OCI-LY7 (cell line): ENCODE data around the gene PYCARD. TPM values are rescaled to one million over a fixed set of nuclear protein-coding genes. Genes with fewer than 3 reads are reported as not detected.

Source experiments
- BruUV-seq: library from RNA; stranded (reverse); fragments of 400-500 nt; replicated peaks from 2 replicates; lab custom pipeline; 2021; lab: Mats Ljungman, UMichigan
- CTCF ChIA-PET: fragments of 300-600 bp; sonication (Branson Sonifier 250); formaldehyde crosslinking; loops from one replicate; lab custom pipeline; 2022; ENCODE audit warnings: antibody characterized with exemption; ENCODE audit not compliant: unreplicated experiment; lab: Charles Lee
- POLR2A ChIA-PET: fragments of 300-600 bp; sonication (Branson Sonifier 250); formaldehyde crosslinking; loops from one replicate; lab custom pipeline; 2022; ENCODE audit warnings: antibody characterized with exemption; lab: Charles Lee
- DNase-seq: peaks from one replicate; pipeline ENCODE4 v3.0.0-alpha.2; 2015; ENCODE audit warnings: low spot score
- H2AFZ ChIP-seq: fragments of 200-600 bp; sonication (generic), shearing (Covaris generic); 2 replicates; pipeline ENCODE4 v1.6.1; 2014; ENCODE audit warnings: mild to moderate bottlenecking, antibody characterized with exemption, low read length, moderate library complexity
- H3K27ac ChIP-seq: fragments of 200-600 bp; sonication (generic); 2 replicates; pipeline ENCODE4 v1.5.1; 2014; ENCODE audit warnings: mixed run types, low read depth, mild to moderate bottlenecking, moderate library complexity, low read length, inconsistent platforms; ENCODE audit not compliant: poor library complexity, severe bottlenecking
- H3K36me3 ChIP-seq: fragments of 200-600 bp; sonication (generic); 2 replicates; pipeline ENCODE4 v1.6.1; 2014; ENCODE audit warnings: mild to moderate bottlenecking, antibody characterized with exemption, low read length, moderate library complexity, mixed read lengths; ENCODE audit not compliant: insufficient read depth
- H3K4me1 ChIP-seq: fragments of 200-600 bp; sonication (generic); 2 replicates; pipeline ENCODE4 v1.5.1; 2014; ENCODE audit warnings: mild to moderate bottlenecking, low read length; ENCODE audit not compliant: insufficient read depth, poor library complexity, severe bottlenecking
- H3K4me2 ChIP-seq: fragments of 200-600 bp; sonication (generic); 2 replicates; pipeline ENCODE4 v1.6.1; 2014; ENCODE audit warnings: mild to moderate bottlenecking, low read length
- H3K4me3 ChIP-seq: fragments of 200-600 bp; sonication (generic); 2 replicates; pipeline ENCODE4 v1.5.1; 2014; ENCODE audit warnings: mild to moderate bottlenecking, low read depth, low read length; ENCODE audit not compliant: poor library complexity, severe bottlenecking
- H3K79me2 ChIP-seq: fragments of 200-600 bp; sonication (generic); 2 replicates; pipeline ENCODE4 v1.6.1; 2016; ENCODE audit warnings: low read depth, mild to moderate bottlenecking, low read length, moderate library complexity, mixed read lengths; ENCODE audit not compliant: insufficient read depth
- H3K9me2 ChIP-seq: fragments of 200-600 bp; sonication (generic); 2 replicates; pipeline ENCODE4 v1.6.1; 2016; ENCODE audit warnings: mild to moderate bottlenecking, low read length, mixed read lengths; ENCODE audit not compliant: insufficient read depth
- H3K9me3 ChIP-seq: fragments of 200-600 bp; sonication (generic); 2 replicates; pipeline ENCODE4 v1.6.1; 2014; ENCODE audit warnings: mild to moderate bottlenecking, mixed run types, low read length, mixed read lengths
- H4K20me1 ChIP-seq: fragments of 200-600 bp; sonication (generic); 2 replicates; pipeline ENCODE4 v1.6.1; 2014; ENCODE audit warnings: mild to moderate bottlenecking, antibody characterized with exemption, low read length, moderate library complexity, mixed read lengths; ENCODE audit not compliant: insufficient read depth
- CTCF ChIP-seq: fragments of 200-600 bp; sonication (generic); conservative IDR thresholded peaks from 2 replicates; pipeline ENCODE4 v1.5.1; 2014; ENCODE audit warnings: mild to moderate bottlenecking, antibody characterized with exemption, low read length, moderate library complexity, mixed read lengths
- EZH2phosphoT487 ChIP-seq: fragments of 200-600 bp; sonication (generic); IDR thresholded peaks from 2 replicates; pipeline ENCODE4 v1.6.1; 2018; ENCODE audit warnings: low read depth, borderline replicate concordance, mild to moderate bottlenecking, mixed run types, antibody characterized with exemption, low read length, moderate library complexity, mixed read lengths
- intact Hi-C: fragments of 100-400 bp; cut with micrococcal nuclease; formaldehyde crosslinking; loops from one replicate; pipeline ENCODE4 v1.10.0; 2022; ENCODE audit not compliant: unreplicated experiment
- total RNA-seq, 2 experiments: library from RNA; depleted of rRNA in 1 of 2; stranded (reverse); fragments of >200 nt in 1 of 2; shearing (Covaris generic) in 1 of 2; gene quantifications; 2 replicates each; pipeline ENCODE4 v1.2.3, GENCODE V29; 2014 to 2022

Gene PYCARD
- total RNA-seq, 2 experiments from 2014 or later: 5.5 to 14.8 TPM

- TF ChIP-seq CTCF: no peak
- TF ChIP-seq EZH2phosphoT487: no peak
- POLR2A ChIA-PET: interaction anchor here (0.9 to 1.5 kb wide), 3 partner anchors 21 to 112 kb away, joined by 3 to 10 read pairs (median 4); partner anchors contain the start of gene PYCARD
- Histone ChIP-seq H3K4me3 (peak overlapping the region; percentile 90), H3K9me3 (no peaks in the 10 kb centered on the region), H2AFZ (no peak overlapping the region), H4K20me1 (peaks cover 48% of the 10 kb centered on the region), H3K36me3 (peaks cover 62% of the 10 kb centered on the region), H3K4me2 (peak overlapping the region; percentile 80), H3K4me1 (peaks cover 44% of the 10 kb centered on the region), H3K27ac (peak overlapping the region; percentile 81), H3K9me2 (no peaks in the 10 kb centered on the region), H3K79me2 (peaks cover 74% of the 10 kb centered on the region)
- intact Hi-C loops: no loop called here
- CTCF ChIA-PET: no interaction called here
- TSS peak; percentile 64 for BruUV-seq
- DNase-seq: peak; percentile 48
Observed at GRCh38 chr16:31181102-31181830, 21.3 kb downstream of the PYCARD start.

GRCh38 chr16:31179747-31180459 lies 22.7 kb downstream of the PYCARD start, which contains the start of gene FUS:
Gene FUS, plus strand, starts transcription at chr16:31180139. Its CDS starts 76 bp downstream, at chr16:31180215.
- Histone ChIP-seq H3K4me3 (peak within 1 kb of the TSS; percentile 90), H3K9me2 (no peaks in the 10 kb centered on the region), H3K79me2 (peaks cover 60% of the 10 kb centered on the region), H4K20me1 (peaks cover 34% of the 10 kb centered on the region), H3K27ac (peak within 1 kb of the TSS; percentile 81), H3K36me3 (peaks cover 49% of the 10 kb centered on the region), H2AFZ (peak within 1 kb of the TSS; percentile 42), H3K4me2 (peak within 1 kb of the TSS; percentile 80), H3K4me1 (peaks cover 44% of the 10 kb centered on the region), H3K9me3 (no peaks in the 10 kb centered on the region)
- CTCF ChIA-PET: interaction anchor here (0.5 to 0.9 kb wide), 2 partner anchors 38 to 62 kb away, joined by 3 to 4 read pairs; partner anchors contain the start of gene KAT8
- intact Hi-C loops: loop anchor here (1.0 kb wide), 2 partner anchors 38 to 63 kb away; partner anchors contain the start of gene KAT8
- DNase-seq: peak; percentile 93
- BruUV-seq: no TSS peak
- POLR2A ChIA-PET: interaction anchor here (0.5 to 1.5 kb wide), 10 partner anchors 22 to 693 kb away, joined by 3 to 10 read pairs (median 3); partner anchors contain the start of genes KAT8 and PYCARD
- TF ChIP-seq CTCF: no peak
